SW480 (cell line): Measurements from ENCODE around the gene ZPR1.
"Not testable (repeated sequence)": the region's sequence is repeated elsewhere in the genome, so short reads cannot be mapped to it uniquely, and the experiment has no call there.

Experiments used
- DNase-seq: peaks from one replicate; pipeline ENCODE4 v3.0.0-alpha.2; 2016; ENCODE audit warnings: low spot score

ZPR1 gene, protein sequence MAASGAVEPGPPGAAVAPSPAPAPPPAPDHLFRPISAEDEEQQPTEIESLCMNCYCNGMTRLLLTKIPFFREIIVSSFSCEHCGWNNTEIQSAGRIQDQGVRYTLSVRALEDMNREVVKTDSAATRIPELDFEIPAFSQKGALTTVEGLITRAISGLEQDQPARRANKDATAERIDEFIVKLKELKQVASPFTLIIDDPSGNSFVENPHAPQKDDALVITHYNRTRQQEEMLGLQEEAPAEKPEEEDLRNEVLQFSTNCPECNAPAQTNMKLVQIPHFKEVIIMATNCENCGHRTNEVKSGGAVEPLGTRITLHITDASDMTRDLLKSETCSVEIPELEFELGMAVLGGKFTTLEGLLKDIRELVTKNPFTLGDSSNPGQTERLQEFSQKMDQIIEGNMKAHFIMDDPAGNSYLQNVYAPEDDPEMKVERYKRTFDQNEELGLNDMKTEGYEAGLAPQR

DNA sequence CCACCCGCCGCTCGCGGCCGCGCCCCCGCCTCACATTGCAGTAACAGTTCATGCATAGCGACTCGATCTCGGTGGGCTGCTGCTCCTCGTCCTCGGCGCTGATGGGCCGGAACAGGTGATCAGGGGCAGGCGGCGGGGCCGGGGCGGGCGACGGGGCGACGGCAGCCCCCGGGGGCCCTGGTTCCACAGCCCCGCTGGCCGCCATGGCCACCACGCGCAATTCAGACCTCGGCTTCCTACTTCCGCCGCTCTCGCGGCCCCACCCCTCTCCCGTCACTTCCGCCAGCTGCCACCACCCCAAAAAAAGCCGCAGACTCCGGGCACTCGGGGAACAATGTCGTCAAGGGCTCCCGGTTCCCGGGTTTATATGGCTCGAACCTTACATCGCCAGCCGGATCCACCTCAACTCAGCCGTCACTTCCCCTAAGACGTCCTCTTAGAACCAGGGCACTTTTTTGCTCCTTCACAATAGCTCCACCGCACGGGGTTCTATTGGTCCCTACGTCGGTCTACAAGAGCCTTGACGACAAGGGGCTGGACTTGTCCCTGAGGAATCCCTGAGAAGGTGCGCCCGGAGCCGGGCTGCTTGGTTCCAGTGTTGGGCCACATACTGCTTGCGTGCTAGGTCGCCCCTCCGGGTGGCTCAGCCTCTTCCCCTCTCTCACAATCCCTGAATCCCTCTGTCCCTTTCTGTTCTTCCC lies at the start of gene ZPR1:
ZPR1 (minus strand) TSS at position 238 of the 701 bp plus-strand sequence; CDS start at position 205, 33 bp downstream.
- DNase-seq, result peak; percentile 65

DNA sequence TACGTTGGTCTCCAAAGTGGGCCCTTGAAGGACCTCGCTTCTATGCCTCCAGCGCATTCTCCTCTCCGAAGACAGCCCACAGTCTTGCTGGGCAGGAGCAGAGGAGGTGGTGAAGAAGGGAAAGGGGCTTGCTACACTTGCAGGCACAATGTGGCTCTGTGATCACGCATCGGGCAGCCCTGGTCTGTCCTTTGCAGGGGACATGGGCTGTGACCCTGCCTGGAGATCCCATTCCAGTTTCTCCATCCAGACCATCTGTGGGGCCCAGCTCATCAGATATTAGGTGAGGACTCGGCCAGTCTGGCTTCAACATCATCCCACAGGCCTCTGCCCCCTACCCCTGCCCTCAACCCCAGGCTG lies 48.8 kb upstream of the ZPR1 start:
- DNase-seq, result no peak

DNA sequence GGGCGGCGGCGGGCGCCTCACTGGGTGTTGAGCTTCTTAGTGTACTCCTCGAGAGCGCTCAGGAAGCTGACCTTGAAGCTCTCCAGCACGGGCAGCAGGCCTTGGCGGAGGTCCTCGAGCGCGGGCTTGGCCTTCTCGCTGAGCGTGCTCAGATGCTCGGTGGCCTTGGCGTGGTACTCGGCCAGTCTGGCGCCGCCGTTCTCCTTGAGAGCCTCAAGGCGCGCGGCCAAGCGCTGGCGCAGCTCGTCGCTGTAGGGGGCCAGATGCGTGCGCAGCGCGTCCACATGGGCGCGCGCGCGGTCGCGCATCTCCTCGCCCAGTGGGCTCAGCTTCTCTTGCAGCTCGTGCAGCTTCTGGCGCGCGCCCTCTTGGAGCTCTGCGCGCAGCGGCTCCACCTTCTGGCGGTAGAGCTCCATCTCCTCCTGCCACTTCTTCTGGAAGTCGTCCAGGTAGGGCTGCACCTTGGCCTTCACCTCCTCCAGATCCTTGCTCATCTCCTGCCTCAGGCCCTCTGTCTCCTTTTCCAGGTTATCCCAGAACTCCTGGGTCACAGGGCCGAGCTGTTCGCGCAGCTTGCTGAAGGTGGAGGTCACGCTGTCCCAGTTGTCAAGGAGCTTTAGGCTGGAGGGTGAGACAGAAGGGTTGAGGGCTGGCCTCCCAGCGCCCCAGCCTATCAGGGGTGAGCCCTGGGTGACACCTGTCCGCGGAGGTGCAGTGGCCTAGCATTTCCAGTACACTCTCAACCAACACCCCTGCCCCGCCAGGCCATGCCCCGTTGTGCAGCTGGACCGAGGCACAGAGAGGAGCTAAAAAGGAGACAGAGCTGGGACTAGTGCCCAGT lies 48.2 kb upstream of the ZPR1 start:
- DNase-seq, result peak; percentile 75

DNA sequence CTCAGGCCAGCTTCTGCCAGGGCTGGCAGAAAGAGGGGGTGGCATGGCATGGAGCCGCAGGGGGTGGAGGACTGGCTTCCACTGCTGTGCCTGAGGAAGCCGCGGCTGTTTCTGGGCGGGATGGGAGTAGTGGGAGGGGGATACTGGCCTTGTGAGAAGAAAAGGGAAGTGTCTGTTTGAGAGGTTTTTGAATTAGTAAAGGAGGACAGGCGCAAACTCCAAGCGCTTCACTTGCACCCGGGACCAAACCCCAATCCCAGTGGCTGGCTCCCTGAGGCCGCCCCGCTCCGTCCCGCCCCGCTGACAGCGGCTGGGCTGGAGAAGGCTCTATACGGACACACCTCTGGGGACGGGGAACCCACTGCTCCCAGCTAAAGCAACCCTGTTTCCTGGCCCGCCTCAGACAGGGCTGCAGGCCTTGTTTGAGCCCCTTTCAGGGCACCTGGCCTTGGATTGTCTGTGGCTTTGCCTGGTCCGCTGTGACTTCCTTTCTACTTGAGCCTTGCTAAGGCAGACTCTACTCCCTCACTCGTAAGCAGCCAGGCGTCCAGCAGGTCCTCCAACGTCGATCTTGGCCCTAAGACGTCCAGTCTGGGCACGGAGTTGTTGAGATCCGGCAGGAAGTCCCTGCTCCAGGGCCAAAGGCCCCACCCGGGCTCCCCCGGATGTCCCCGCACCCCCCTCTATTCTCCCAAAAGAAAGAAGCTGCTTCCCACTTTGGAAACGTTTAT lies 47.4 kb upstream of the ZPR1 start:
- no peak for DNase-seq

DNA sequence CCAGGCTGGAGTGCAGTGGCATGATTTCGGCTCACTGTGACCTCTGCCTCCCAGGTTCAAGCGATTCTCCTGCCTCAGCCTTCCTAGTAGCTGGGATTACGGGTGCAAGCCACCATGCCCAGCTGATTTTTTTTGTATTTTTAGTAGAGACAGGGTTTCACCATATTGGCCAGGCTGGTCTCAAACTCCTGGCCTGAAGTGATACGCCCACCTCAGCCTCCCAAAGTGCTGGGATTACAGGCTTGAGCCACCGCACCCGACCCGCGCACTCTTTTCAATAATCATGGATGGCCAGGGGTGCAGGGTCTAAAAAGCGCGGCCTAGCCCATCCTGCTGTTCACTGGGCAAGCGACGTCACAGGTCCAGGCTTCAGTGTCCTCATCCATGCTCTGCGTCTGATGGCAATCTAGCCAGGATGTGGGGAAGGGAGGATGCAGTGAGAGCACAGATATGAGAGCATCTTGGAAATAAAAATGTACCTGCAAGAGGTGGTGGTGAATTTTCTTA lies 46.8 kb upstream of the ZPR1 start:
- DNase-seq, result not testable (repeated sequence)

DNA sequence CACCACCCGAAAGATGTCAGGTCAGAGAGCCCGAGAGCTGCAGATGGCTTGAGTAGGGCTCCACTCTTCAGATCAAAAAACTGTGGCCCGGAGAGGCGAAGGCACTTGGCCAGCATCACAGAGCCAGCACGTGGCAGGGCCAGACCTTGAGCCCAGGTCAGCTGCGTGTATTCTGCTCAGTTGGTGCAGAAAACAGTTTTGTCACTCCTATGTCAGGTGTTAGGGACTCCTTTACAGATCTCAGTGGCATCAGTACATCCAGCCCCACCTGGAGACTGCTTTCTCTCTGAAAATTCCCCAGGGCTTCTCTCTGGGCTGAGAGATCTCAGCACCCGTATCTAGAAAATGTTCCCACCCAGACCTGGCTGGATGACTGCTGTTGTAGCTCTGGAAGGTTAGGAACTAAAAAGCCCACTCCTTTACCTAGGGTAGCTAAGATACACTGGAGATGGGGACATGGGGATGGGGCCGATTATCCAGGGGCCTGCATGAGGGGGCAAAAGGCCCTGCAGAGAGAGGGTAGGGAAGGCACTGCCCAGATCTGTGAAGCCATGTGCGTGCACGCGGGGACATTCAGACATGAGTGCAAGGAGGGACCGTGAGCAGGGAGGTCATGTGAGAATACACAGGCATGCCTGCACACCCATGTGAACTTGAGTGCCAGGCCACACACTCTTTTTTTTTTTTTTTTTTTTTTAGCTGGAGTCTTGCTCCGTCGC lies 46.2 kb upstream of the ZPR1 start:
- DNase-seq, result no peak

DNA sequence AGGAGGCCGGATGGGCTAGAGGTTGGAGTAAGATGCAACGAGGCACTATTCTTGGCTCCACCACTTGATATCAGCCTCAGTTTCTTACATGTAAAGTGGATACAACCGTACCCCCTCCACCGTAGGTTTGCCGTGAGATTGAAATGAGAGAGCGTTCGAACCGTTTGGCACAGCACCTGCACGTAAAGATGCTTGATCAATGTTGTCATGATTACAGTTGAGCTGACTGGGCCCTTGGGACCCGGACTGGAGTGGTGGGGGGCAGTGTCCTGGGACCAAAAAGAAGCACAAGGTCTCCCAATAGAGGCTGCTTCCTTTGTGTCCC lies 45.6 kb upstream of the ZPR1 start:
- DNase-seq, result no peak

DNA sequence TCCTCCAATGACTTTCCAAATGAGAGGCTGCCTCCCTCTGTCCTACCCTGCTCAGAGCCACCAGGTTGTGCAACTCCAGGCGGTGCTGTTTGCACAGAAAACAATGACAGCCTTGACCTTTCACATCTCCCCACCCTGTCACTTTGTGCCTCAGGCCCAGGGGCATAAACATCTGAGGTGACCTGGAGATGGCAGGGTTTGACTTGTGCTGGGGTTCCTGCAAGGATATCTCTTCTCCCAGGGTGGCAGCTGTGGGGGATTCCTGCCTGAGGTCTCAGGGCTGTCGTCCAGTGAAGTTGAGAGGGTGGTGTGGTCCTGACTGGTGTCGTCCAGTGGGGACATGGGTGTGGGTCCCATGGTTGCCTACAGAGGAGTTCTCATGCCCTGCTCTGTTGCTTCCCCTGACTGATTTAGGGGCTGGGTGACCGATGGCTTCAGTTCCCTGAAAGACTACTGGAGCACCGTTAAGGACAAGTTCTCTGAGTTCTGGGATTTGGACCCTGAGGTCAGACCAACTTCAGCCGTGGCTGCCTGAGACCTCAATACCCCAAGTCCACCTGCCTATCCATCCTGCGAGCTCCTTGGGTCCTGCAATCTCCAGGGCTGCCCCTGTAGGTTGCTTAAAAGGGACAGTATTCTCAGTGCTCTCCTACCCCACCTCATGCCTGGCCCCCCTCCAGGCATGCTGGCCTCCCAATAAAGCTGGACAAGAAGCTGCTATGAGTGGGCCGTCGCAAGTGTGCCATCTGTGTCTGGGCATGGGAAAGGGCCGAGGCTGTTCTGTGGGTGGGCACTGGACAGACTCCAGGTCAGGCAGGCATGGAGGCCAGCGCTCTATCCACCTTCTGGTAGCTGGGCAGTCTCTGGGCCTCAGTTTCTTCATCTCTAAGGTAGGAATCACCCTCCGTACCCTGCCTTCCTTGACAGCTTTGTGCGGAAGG lies 44.8 kb upstream of the ZPR1 start:
- DNase-seq, result no peak

DNA sequence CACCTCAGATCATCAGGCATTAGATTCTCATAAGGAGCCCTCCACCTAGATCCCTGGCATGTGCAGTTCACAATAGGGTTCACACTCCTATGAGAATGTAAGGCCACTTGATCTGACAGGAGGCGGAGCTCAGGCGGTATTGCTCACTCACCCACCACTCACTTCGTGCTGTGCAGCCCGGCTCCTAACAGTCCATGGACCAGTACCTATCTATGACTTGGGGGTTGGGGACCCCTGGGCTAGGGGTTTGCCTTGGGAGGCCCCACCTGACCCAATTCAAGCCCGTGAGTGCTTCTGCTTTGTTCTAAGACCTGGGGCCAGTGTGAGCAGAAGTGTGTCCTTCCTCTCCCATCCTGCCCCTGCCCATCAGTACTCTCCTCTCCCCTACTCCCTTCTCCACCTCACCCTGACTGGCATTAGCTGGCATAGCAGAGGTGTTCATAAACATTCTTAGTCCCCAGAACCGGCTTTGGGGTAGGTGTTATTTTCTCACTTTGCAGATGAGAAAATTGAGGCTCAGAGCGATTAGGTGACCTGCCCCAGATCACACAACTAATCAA lies 44.0 kb upstream of the ZPR1 start:
- DNase-seq, result no peak

DNA sequence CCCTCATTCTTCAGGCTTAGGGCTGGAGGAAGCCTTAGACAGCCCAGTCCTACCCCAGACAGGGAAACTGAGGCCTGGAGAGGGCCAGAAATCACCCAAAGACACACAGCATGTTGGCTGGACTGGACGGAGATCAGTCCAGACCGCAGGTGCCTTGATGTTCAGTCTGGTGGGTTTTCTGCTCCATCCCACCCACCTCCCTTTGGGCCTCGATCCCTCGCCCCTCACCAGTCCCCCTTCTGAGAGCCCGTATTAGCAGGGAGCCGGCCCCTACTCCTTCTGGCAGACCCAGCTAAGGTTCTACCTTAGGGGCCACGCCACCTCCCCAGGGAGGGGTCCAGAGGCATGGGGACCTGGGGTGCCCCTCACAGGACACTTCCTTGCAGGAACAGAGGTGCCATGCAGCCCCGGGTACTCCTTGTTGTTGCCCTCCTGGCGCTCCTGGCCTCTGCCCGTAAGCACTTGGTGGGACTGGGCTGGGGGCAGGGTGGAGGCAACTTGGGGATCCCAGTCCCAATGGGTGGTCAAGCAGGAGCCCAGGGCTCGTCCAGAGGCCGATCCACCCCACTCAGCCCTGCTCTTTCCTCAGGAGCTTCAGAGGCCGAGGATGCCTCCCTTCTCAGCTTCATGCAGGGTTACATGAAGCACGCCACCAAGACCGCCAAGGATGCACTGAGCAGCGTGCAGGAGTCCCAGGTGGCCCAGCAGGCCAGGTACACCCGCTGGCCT lies 42.5 kb upstream of the ZPR1 start:
- DNase-seq, result no peak

DNA sequence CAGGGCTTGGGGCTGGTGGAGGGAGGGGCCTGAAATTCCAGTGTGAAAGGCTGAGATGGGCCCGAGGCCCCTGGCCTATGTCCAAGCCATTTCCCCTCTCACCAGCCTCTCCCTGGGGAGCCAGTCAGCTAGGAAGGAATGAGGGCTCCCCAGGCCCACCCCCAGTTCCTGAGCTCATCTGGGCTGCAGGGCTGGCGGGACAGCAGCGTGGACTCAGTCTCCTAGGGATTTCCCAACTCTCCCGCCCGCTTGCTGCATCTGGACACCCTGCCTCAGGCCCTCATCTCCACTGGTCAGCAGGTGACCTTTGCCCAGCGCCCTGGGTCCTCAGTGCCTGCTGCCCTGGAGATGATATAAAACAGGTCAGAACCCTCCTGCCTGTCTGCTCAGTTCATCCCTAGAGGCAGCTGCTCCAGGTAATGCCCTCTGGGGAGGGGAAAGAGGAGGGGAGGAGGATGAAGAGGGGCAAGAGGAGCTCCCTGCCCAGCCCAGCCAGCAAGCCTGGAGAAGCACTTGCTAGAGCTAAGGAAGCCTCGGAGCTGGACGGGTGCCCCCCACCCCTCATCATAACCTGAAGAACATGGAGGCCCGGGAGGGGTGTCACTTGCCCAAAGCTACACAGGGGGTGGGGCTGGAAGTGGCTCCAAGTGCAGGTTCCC lies 41.8 kb upstream of the ZPR1 start, which contains the start of gene APOC3:
APOC3 (plus strand) TSS at position 383 of the 659 bp plus-strand sequence. CDS start 676 bp downstream, outside the sequence.
- no peak for DNase-seq

DNA sequence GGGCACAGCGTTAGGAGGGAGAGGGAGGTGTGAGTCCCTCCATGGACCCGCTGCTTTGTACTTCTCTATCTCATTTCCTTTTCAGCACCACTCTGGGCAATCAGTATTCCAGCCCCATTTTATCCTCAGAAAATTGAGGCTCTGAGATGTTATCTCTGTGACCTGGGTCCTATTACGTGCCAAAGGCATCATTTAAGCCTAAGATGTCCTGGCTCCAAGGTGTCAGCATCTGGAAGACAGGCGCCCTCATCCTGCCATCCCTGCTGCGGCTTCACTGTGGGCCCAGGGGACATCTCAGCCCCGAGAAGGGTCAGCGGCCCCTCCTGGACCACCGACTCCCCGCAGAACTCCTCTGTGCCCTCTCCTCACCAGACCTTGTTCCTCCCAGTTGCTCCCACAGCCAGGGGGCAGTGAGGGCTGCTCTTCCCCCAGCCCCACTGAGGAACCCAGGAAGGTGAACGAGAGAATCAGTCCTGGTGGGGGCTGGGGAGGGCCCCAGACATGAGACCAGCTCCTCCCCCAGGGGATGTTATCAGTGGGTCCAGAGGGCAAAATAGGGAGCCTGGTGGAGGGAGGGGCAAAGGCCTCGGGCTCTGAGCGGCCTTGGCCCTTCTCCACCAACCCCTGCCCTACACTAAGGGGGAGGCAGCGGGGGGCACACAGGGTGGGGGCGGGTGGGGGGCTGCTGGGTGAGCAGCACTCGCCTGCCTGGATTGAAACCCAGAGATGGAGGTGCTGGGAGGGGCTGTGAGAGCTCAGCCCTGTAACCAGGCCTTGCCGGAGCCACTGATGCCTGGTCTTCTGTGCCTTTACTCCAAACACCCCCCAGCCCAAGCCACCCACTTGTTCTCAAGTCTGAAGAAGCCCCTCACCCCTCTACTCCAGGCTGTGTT lies 41.1 kb upstream of the ZPR1 start:
- no peak for DNase-seq

DNA sequence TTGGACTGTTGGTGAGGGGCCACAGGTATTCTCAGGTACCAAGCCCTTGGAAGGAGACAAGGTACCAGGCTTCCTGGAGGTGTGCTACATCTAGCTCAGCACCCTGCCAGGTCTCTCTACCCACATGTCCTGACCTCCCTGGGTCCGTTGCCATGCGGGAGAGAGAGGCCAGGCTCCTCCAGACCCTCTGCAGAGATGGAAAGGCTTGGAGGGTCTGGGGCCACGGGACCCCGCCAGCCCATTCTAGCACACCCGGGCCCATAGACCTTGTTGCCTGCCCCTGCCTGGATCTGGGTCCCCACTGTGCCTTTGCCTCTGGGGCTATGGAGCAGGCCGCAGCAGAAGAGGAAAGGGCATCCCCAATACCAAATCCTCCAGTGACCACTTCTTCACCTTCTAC lies 39.6 kb upstream of the ZPR1 start:
- no peak for DNase-seq

DNA sequence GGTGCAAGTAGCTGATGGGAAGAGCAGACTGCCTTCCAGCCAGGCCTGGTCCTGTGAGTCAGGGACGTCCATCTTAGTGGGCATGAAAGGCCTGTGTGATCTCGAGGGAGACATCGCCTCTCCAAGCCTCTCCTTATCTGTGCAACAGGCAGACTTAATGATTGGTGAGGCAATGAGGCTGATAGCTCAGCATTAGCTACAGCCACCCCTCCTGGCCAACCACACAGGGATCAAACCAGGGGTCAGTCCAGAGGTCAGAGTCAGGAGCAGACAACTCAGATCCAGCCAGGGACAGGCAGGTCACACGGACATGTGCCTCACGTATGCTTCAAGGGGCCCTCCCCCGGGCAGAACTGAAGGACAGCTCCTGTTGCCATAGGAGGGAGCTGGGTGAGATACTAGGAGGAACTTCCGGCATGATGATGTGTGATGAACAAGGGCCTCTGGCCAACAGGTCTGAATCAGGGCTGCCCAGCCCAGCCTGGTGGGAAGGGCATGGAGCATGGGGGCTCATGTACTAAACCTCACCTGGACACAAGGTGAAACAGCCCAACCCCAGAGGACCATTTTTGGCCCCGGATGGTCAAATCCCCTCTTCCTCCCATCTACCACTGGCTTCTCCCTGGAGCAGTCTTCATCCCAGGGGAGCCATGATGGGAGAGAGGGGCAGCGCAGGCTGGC lies 39.1 kb upstream of the ZPR1 start:
- no peak for DNase-seq

DNA sequence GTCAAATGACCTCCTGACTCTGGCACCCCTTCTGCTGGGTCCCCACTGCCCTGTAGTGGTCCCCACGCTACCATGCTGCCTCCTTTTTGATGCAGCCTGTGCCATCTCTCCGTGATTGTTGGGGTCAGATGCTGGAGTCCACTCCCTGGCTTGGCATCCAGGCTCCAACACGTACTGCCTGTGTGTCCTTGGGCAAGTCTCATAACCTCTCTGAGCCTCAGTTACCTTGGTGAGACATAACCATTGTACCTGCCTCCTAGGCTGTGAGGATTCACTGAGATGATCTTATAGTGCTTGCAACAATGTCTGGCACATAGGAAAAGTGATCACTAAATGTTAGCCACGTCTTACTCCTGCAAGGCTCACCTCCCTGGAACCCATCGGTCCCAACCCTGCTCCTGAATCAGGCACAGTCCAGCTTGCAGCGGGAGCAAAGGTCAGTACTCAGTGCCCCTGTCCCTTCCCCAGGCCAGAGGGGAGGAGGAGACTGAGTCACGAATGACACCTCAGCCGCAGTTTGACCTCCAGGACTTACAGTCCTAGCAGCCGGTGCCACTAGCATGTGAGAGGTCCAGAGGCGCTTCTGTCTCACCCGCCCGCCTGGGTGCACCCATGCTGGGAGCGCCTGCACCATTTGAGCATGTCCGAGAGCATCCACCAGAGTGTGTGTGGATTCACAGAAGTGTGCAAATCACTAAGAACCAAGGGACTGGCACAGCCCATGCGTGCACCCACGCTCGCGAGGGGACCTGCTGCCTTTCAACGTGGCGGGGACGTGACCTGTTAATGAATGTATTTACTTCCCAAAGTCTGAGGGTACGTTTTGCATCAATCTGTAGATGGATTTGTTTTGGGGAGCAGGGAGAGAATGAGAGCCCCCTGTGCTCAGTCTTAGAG lies 38.3 kb upstream of the ZPR1 start:
- DNase-seq, result no peak

DNA sequence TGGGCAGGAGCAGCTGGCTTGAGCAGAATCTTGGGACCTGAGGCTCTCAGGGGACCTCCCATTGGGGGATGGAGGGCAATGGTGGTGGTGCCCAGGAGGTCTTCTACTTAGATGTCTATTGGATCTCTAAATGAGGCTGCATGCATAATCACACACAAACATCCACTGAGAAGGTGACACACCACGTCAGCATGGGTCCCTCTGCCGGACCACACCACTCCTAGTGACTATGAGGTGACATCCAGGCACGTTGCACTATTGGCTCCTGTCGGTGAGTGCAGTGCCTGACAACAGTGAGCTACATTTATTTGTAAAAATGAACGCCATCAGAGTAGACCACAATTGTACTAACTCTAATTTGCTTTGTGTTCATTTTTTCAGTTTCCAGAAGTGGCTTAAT lies 37.6 kb upstream of the ZPR1 start:
- no peak for DNase-seq
